ENCODE results near the gene L3MBTL4.

GRCh38 chr18:6331872-6332271, 82.8 kb downstream of the L3MBTL4 start:
- TF ChIP-seq, protein P1, sequence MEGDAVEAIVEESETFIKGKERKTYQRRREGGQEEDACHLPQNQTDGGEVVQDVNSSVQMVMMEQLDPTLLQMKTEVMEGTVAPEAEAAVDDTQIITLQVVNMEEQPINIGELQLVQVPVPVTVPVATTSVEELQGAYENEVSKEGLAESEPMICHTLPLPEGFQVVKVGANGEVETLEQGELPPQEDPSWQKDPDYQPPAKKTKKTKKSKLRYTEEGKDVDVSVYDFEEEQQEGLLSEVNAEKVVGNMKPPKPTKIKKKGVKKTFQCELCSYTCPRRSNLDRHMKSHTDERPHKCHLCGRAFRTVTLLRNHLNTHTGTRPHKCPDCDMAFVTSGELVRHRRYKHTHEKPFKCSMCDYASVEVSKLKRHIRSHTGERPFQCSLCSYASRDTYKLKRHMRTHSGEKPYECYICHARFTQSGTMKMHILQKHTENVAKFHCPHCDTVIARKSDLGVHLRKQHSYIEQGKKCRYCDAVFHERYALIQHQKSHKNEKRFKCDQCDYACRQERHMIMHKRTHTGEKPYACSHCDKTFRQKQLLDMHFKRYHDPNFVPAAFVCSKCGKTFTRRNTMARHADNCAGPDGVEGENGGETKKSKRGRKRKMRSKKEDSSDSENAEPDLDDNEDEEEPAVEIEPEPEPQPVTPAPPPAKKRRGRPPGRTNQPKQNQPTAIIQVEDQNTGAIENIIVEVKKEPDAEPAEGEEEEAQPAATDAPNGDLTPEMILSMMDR (IDR thresholded peaks at IDR 0.05), result no peak
- TF ChIP-seq POLR2A (IDR thresholded peaks at IDR 0.05), result no peak
